Adrenal gland (tissue), 12 donors: ENCODE data around the gene OPCML. TPM values are rescaled to one million over a fixed set of nuclear protein-coding genes. Genes with fewer than 3 reads are reported as not detected.

Experiments
- DNase-seq, 7 donors: peaks; one replicate each; pipeline ENCODE4 v3.0.0-alpha.2; 2019 to 2020
- H3K27ac ChIP-seq, 5 donors: fragments of 200-600 bp; sonication (generic) in 4 of 5; 1 replicate in 3 of 5; 2 replicates in 2 of 5; pipeline versions ENCODE4 v1.5.1 to v1.8.0; 2016 to 2020; ENCODE audit warnings: mild to moderate bottlenecking in 1 of 5
- H3K27me3 ChIP-seq: fragments of 200-600 bp; 2 replicates; pipeline ENCODE4 v1.8.0; 2021
- H3K36me3 ChIP-seq, 2 donors: fragments of 200-600 bp; replicated peaks in 1 of 2; 1 replicate in 1 of 2; 2 replicates in 1 of 2; pipeline versions ENCODE4 v1.5.1 to v1.8.0; 2018 to 2022
- H3K4me1 ChIP-seq, 2 donors: fragments of 200-600 bp; replicated peaks in 1 of 2; 1 replicate in 1 of 2; 2 replicates in 1 of 2; pipeline versions ENCODE4 v1.5.1 to v1.8.0; 2018 to 2021
- H3K4me3 ChIP-seq, 4 donors: fragments of 200-600 bp; sonication (generic) in 3 of 4; one replicate each; pipeline ENCODE4 v1.5.1; 2016 to 2018
- H3K9me3 ChIP-seq, 3 donors: fragments of 200-600 bp; sonication (generic) in 1 of 3; replicated peaks in 1 of 3; 1 replicate in 2 of 3; 2 replicates in 1 of 3; pipeline versions ENCODE4 v1.5.1 to v1.8.0; 2016 to 2021
- POLR2A ChIP-seq, 2 donors: fragments of 450-650 bp; IDR thresholded peaks; one replicate each; pipeline ENCODE4 v1.6.1; 2017; ENCODE audit warnings: antibody characterized with exemption in 2 of 2, mild to moderate bottlenecking in 2 of 2, moderate library complexity in 1 of 2
- whole genome bisulfite sequencing, 4 donors: extraction: QIAGEN DNeasy Blood & Tissue Kit in 2 of 4; methylation state at CpG; one replicate each; pipeline versions ENCODE4 v1.1.5 to v1.1.7; 2013 to 2017; 5-methylcytosine and 5-hydroxymethylcytosine counted together
- intact Hi-C, 2 donors: fragments of 100-400 bp; cut with DNase I; formaldehyde crosslinking; loops; one replicate each; pipeline versions ENCODE4 v1.14.1 to v1.15.0; 2022 to 2023
- polyA plus RNA-seq, 3 donors: library from polyadenylated mRNA; stranded (reverse); fragments of 200-250 nt in 2 of 3; fragments of 350-450 nt in 1 of 3; fragmentation: Illumina TruSeq in 1 of 3; extraction: RNeasy Lipid Tissue Mini Kit (QIAGEN cat#74804) in 1 of 3; gene quantifications; one replicate each; pipeline ENCODE4 v1.2.3, GENCODE V29; 2013 to 2014
- total RNA-seq, 9 donors: library from RNA; depleted of rRNA in 4 of 9; stranded (reverse); fragments of >200 nt in 4 of 9; fragments of 120-200 nt in 1 of 9; fragmentation: NEBNext Ultra II Directional in 1 of 9; extraction: Animal tissue kit (Norgen Biotek cat#: 25700) in 1 of 9; gene quantifications; one replicate each; pipeline versions ENCODE4 v1.1.0 to v1.2.4, GENCODE V29; 2013 to 2023
- TF ChIP-seq, protein P1 (sequence below), 6 experiments: fragments of 450-650 bp in 4 of 6; fragments of 200-600 bp in 2 of 6; sonication (generic) in 1 of 6; IDR thresholded peaks; 1 replicate in 5 of 6; 2 replicates in 1 of 6; pipeline versions ENCODE4 v1.5.1 to v1.8.0; 2016 to 2021; ENCODE audit warnings: antibody characterized with exemption in 6 of 6, mild to moderate bottlenecking in 2 of 6, moderate library complexity in 1 of 6
- donor health status: healthy with polysubstance abuse.
- donor health status: Bipolar disorder and iron deficiency.
- donor health status: DM: yes; HTN: yes; CAD: no.
- donor health status: DM: no; HTN: no; CAD: no.
- donor health status: DM: no; HTN: no; CAD: no.
- donor health status: DM: yes; HTN: yes; CAD: no.

OPCML gene
- total and polyA plus RNA-seq, 12 donors = 0.10 to 5.5 (median 0.72) TPM; not detected in 5

DNA sequence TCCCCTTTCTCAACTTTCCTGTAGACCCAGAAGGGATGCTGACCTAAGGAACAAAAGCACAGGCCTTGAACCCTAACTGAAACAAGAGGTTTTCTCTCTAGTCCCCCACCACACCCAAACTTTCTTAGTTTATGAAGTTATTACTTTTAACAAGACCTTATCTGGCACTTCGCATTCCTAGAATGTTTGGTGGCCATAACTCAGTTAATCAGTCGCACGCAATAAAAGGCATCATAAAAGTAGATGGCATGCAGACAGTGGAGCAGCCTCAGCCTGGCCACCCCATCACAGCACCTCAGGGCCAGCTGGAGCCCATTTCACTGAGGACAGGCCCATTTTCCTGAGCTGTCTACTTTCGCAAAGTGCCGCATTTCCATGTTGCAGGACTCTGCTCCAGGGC is 301.9 kb downstream of the OPCML start:
- Histone ChIP-seq H3K9me3 (no peaks in the 10 kb centered on the region), H3K36me3 (no peaks in the 10 kb centered on the region), H3K4me3 (no peak overlapping the region), H3K4me1 (no peaks in the 10 kb centered on the region), H3K27me3 (peaks cover 5% of the 10 kb centered on the region), H3K27ac (no peak overlapping the region)
- no peak for DNase-seq
- intact Hi-C loops = no loop called here
- TF ChIP-seq, protein P1, sequence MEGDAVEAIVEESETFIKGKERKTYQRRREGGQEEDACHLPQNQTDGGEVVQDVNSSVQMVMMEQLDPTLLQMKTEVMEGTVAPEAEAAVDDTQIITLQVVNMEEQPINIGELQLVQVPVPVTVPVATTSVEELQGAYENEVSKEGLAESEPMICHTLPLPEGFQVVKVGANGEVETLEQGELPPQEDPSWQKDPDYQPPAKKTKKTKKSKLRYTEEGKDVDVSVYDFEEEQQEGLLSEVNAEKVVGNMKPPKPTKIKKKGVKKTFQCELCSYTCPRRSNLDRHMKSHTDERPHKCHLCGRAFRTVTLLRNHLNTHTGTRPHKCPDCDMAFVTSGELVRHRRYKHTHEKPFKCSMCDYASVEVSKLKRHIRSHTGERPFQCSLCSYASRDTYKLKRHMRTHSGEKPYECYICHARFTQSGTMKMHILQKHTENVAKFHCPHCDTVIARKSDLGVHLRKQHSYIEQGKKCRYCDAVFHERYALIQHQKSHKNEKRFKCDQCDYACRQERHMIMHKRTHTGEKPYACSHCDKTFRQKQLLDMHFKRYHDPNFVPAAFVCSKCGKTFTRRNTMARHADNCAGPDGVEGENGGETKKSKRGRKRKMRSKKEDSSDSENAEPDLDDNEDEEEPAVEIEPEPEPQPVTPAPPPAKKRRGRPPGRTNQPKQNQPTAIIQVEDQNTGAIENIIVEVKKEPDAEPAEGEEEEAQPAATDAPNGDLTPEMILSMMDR (IDR thresholded peaks at IDR 0.05) = no peak
- TF ChIP-seq POLR2A (IDR thresholded peaks at IDR 0.05) = no peak
- WGBS, 4 donors = 77 to 93% (median 85%) methylated on average over 5 of the region's 5 CpGs

DNA sequence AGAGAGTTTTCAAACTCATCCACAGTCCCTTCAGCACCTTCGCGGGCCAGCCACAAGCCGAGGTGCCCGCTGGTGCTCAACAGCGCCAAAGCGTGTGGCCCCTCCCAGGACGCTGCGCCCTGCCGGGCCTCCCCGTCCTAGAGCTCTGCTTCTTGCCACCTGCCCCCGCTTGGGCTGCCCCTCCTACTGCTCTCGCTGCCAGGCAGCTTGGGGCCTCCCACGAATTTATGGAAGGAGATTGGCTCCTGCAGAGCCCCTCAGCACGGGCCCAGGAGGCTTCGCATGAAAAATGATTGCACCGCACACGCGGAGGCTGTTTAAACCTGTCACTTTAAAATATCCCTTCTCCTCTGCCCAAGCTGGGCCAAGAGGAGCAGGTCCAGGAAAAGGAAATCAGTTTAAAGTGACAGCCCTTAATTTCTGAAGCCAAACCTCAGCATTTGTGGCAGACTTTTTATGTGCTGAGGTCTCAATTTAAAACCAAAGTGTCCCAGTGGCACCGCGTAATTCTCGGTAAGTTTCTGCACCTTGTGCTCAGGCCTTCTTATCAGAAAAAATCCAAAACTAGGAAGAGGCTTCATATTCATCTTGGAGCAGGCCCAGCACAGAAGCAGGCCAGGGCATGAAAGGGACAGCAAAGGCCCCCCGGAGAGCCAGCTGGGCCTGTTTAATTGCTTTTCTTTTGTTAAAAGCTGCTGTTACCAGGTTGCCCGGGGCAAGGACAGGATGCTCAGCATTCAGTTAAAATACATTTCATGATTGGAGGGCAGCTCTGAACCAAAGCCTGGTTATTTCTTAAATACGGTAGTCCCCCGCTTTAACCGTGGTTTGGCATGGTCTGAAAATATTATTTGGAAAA is 303.6 kb downstream of the OPCML start:
- H3K27ac ChIP-seq = no peak overlapping the region
- H3K36me3 ChIP-seq = no peaks in the 10 kb centered on the region
- whole genome bisulfite sequencing, 4 donors = 42 to 59% (median 51%) methylated on average over 24 to 26 of the region's 26 CpGs
- intact Hi-C loops = no loop called here
- H3K27me3 ChIP-seq = peaks cover 5% of the 10 kb centered on the region
- no peak for DNase-seq
- no peaks in the 10 kb centered on the region for H3K9me3 ChIP-seq
- H3K4me3 ChIP-seq = no peak overlapping the region
- no peaks in the 10 kb centered on the region for H3K4me1 ChIP-seq
- TF ChIP-seq, protein P1 (IDR thresholded peaks at IDR 0.05) = no peak
- no peak for TF ChIP-seq POLR2A (IDR thresholded peaks at IDR 0.05)

DNA sequence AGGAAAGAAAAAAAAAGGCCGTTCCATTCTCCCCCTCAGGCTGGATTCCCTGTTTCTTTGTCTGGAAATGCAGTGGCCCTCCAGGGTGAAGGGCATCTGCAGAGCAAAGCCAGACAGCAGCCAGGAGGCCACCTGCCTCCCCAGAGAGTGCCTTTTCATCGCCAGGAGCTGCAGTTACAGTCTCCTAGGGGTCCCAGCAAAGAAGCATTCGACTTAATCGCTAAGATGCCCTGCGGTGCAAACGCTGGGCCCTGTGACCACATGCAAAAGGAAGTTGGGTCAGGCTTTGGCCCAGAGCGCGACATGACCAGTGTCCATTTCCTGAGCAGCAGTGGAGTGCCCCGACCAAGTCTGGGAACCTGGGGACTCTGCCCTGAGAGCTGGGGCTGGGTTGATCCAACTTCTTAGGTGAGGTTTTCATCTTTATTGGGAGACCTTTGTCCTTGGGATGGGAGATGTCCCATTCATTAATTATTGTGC is 304.6 kb downstream of the OPCML start:
- TF ChIP-seq POLR2A (IDR thresholded peaks at IDR 0.05) = no peak
- TF ChIP-seq, protein P1 (IDR thresholded peaks at IDR 0.05) = no peak
- H3K4me1 ChIP-seq = no peaks in the 10 kb centered on the region
- H3K9me3 ChIP-seq = no peaks in the 10 kb centered on the region
- H3K4me3 ChIP-seq = no peak overlapping the region
- 67 to 73% (median 69%) methylated on average over 6 to 9 of the region's 9 CpGs for WGBS, 4 donors
- H3K27me3 ChIP-seq = peaks cover 5% of the 10 kb centered on the region
- H3K27ac ChIP-seq = no peak overlapping the region
- no peaks in the 10 kb centered on the region for H3K36me3 ChIP-seq
- intact Hi-C loops = no loop called here
- DNase-seq = no peak

DNA sequence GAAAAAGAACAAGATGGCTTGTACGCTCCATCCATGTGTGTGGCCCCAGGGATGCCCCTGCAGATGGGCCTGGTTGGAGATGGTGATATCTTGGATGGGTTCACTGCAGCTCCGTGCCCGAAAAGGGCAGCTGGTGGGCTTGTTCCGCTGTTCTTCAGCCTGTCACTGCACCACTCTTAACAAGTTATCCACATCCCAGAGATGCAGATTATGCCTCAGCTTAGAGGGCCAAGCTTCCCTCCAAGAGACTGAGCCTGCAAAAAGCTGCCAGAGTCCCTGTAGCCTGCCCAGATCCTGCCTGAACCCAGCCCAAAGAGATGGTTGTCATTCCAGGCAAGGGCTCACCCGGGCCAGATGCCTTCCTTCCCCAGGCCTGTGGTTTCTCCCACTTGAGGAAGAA is 308.0 kb downstream of the OPCML start:
- Histone ChIP-seq H3K4me3 (no peak overlapping the region), H3K9me3 (no peaks in the 10 kb centered on the region), H3K36me3 (no peaks in the 10 kb centered on the region), H3K27ac (no peak overlapping the region), H3K4me1 (no peaks in the 10 kb centered on the region), H3K27me3 (peaks cover 4% of the 10 kb centered on the region)
- WGBS, 4 donors = 84 to 94% (median 91%) methylated on average over 2 to 5 of the region's 5 CpGs
- TF ChIP-seq POLR2A (IDR thresholded peaks at IDR 0.05) = no peak
- TF ChIP-seq, protein P1 (IDR thresholded peaks at IDR 0.05) = no peak
- intact Hi-C loops = no loop called here
- no peak for DNase-seq
